GM21717 (cell line): ENCODE results near the gene ULBP2.
"Not testable (repeated sequence)": the region's sequence is repeated elsewhere in the genome, so short reads cannot be mapped to it uniquely, and the experiment has no call there.

Source experiments
- ATAC-seq: cut with Tn5 transposase; IDR thresholded peaks from one replicate; pipeline ENCODE4 v1.9.1; 2021; ENCODE audit warnings: mild to moderate bottlenecking, moderate library complexity; ENCODE audit not compliant: unreplicated experiment

ULBP2 gene

DNA sequence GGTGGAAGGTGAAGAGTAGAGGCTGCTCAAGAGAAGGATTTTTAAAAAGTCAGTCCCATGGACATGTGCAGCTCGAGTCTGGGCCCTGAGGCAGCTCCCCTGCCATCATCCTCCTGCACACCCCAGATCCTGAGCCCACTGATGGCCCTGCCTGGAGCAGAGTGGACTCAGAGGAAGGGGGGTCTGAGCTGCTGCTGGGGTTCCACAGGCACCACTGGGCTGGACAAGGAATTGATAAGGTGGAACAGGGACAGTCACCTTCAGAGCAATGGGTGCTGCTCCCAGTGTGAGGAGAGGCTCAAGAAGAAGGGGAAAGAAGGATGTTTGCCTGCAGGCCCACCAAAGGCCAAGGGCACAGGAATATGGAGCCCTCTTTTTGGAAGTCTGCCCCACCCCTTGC lies 6.2 kb downstream of the ULBP2 start:
- ATAC-seq: no peak

DNA sequence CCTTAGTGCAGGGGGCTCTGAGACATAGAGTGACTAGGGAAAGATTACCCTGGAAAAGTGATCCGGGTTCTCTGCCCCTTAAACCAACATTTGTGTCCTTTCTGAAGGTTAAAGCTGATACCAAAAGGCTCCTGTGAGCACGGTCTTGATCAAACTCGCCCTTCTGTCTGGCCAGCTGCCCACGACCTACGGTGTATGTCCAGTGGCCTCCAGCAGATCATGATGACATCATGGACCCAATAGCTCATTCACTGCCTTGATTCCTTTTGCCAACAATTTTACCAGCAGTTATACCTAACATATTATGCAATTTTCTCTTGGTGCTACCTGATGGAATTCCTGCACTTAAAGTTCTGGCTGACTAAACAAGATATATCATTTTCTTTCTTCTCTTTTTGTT lies 6.8 kb downstream of the ULBP2 start:
- ATAC-seq: no peak

DNA sequence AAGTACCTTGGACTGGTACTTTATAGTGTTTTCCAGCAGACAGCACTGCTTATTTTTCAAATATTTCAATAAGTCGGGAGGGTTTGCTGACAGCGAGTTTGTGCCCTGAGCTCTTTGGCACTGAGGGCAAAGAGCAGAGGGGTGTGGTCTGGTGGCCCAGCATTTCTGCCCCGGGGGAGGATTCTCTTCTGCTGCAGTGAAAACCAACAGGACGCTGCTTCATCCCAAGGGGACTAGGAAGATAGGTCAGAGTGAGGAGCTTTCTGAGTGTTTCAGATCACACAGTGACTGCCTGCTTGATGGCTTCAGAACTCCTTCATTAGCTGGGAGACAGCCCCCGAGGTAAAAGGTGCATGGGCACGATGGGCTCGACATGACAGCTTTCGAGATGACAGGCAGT lies 8.6 kb downstream of the ULBP2 start:
- ATAC-seq: no peak

DNA sequence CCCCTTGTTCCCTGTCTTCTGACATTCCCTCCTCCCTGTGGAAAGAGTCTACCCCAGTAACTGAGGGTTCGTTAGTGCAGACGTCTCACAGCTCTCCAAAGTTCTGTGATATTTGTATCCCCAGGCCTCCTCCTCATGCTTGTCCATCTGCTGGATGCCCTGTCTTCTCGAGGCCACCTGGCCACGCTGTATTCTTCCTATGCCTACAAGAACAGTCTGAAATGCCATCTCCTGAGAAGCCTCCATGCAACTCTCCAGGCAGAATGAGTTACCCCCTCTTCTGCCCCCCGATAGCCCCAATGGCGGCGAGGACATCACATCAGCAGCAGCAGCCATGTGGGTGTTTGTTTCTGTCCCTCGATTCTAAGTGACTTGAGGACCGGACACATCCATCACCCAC lies 9.3 kb downstream of the ULBP2 start:
- no peak for ATAC-seq

DNA sequence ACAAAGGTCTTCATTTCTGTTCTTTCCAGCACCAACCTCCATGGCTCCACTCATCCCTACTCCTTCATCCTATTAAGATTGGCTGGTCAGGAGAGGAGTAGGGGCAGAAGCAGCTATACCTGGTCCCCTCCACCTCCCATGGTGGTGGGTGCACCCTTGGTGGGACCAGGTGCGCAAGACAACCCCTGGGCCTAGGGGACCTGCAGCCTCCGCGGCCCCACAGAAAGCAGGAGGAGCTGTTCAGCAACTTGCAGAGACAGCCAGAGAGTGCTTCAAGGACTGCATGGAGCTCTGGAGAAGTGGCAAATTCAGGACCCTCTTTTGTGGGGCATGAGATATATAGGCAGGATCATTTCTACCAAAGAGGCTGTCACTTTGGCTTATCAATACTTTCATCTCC lies 9.8 kb downstream of the ULBP2 start:
- no peak for ATAC-seq

DNA sequence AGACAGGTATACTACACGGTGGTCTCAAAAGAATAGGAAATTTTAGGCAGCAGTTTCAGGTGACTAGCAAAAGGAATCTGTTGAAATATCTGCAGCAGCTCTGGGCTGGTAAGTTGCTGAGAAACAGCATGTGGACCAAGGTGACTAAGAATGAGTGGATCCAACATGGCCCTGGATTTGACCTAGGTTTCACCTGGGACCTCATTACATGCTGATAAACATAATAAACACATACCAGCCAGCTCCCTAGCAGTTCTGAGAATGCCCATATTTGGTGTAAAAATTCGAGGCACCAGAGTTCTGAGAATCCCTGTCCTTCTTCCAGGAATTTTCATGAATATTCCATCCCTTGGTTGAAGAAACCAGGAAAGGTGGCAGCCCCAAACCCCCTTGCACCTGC lies 11.6 kb downstream of the ULBP2 start:
- ATAC-seq: not testable (repeated sequence)

DNA sequence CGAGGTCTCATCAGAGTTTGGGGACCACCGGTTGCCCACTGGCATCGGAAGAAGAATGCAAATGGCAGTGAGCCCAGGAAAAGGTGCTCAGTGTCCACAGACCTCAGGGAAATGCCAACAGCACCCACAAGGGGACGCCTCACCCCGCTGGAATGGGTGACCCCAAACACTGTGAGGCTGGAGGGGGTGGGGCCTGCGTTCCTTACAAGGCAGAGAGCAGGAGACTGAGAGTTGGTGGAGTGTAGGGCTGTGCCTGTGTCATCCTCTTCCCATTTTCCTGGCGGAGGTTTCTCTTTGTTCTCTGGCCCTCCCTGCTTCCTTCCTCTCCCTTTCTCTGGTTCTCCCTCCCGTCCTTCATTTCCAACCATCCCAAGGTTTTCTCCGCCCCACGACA lies 12.1 kb downstream of the ULBP2 start:
- not testable (repeated sequence) for ATAC-seq

DNA sequence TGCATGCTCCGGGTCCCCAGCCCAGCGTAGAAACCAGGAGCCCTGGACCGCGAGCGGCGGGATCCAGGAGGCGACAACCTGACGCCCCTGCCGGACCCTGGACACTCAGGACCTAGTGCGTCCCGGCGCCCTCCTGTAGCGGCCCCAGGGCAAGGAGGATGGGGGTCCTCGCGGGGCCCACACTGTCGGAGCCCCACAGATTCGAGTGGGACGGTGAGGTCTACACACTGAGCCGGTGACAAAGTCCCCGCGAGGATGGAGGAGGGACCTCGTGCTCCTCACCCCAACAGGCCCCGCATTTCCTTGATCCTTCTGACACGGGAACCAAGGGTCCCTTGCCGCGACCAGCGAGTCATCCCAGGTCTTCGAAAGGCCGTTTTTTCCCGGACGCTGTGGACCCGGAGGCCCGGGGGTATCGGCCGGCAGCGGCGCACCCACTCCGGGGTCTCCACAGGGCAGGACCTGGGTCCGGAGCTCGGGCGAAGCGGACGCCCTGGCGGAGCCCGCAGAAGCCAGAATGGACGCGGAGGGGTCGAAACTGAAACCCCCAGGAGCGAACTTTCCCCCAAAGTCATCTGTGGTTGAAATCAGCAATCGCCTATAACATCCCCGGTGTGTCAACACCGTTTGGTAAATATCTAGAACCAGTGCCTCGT lies 12.6 kb downstream of the ULBP2 start:
- ATAC-seq: not testable (repeated sequence)

DNA sequence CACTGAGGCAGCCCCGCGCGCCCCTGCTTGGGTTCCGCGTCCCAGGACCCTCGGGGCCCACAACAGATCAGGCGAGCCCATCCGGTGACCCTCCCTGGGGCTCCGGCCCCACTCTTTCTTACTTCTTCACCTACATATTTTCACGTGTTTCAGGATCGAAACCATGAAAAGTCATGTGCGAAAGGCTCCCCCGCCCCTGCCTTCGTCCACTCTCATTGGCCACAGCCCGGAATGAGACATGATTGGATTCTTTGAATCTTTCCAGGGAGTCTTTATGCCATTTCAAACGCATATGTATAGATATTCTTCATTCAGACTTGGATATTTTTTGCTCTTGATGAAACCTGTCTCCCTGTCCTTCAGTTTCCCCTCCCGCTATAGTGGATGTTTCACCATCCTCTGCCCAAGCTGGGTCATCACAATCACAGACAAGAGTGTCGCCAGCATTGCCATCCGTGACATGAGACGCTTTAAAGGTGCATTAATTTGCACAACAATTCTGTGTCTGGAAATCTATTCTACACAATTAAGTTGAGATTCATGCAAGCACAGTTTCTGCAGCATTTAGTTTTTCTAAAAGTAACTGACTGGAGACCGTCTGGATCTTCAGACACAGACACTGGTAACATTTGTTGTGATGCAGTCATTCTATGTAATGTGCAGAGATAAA lies 13.3 kb downstream of the ULBP2 start:
- not testable (repeated sequence) for ATAC-seq

DNA sequence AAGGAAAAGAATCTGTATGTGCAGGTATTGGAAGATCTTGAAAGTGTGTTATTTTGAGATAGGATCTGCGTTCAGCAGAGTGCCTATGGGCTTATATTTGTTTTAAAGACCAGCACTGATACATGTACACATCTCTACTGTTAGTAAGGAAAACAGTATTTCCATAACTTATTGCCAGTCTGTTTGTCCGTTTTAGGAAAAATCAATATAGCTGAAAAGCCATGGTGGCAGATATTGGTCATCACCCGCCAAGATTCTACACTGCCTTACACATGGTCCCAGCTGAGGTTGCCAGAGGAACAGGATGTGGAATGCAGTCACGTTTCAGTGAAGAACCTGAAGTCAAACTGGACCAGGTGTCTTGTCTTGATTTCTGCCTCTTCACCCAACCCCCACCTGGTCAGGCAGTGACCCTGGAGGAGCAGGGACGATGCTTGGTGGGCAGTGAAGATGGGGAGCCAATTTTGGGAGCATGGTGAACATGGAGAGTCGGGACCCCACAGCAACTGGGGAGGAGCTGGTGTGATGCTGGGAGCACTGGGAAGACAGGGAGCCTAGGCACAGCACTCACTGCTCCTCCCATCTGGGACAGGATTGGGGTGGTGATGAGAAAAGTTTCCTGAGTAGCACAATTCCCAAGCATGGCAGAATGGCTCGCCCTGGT lies 14.0 kb downstream of the ULBP2 start:
- not testable (repeated sequence) for ATAC-seq

DNA sequence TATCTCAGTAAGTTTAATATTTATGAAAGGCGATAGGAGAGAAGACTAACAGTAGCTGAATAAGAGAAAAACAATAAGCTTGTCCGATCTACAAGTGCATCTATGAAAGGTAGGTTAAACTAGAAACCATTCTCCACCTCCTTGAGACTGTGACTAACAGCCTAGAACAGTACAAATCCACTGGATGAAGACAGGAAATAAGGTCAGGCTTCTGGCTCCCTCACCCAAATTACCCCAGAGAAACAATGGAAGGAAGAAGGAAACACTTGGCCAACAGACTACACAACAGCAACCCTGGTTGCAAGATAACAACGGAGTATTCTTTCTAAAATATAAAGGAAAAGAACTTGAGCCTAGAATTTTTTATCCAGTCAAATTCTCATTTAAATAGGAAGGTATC lies 16.3 kb downstream of the ULBP2 start:
- not testable (repeated sequence) for ATAC-seq

DNA sequence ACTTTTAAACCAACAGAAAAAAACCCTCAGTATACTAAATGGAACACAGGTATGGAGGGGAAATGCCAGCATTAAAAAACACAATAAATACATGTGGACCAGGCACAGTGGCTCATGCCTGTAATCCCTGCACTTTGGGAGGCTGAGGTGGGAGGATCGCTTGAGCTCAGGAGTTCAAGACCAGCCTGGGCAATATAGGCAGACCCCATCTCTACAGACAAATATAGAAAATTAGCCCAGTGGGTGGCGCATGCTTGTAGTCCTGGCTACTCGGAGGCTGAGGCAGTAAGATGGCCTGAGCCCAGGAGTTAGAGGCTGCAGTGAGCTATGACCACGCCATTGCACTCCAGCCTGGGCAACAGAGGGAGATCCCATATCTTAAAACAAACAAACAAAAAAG lies 18.0 kb downstream of the ULBP2 start:
- ATAC-seq: not testable (repeated sequence)

DNA sequence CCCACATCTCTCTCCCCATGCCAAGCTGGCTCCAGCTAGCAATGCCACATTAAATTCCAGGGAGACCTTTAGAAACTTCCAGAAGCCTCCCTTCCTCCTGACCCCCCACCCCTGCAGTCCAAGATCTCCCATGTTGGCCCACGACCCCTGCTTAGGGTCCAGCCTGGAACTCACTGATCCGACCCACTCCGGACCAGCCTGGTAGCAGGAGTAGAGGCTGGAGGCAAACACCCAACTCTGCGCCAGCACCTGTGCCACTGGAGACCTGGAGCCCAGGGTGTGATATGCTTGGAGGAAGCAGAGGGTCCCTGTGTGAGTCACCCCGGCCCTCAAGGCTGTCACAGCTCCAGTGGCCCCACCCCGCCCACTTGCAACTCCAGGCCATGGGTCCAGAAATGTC lies 18.7 kb downstream of the ULBP2 start:
- ATAC-seq: no peak

DNA sequence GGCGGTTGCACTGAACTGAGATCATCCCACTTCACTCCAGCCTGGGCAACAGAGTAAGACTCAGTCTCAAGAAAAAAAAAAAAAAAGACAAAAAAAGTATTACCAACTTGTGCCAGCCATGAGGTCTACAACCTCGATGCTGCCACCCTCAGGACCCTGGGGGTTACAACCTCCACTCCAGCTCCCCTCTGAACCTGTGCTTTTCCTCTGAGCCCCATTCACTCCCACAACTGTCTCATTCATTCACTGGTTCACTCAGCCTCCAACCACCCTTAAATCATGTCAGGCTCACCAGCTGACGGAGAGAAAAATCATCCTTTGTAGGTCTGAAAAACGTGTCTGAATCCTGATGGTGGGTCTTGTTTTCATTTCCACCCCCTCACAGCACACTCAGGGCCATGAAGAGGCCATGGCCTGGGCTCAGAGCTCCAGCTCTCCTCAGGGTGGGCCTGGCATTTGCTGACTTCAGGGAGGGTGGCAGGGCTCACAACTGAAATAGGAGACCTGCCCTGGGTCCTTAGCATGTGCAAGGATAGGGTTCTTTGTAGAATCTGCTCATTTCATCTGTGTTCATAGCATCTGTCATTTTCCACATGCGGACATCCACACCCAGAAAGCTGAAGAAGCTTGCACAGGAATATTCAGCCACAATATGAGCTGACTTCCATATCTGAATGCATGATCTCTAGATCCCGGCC lies 20.1 kb downstream of the ULBP2 start:
- no peak for ATAC-seq

DNA sequence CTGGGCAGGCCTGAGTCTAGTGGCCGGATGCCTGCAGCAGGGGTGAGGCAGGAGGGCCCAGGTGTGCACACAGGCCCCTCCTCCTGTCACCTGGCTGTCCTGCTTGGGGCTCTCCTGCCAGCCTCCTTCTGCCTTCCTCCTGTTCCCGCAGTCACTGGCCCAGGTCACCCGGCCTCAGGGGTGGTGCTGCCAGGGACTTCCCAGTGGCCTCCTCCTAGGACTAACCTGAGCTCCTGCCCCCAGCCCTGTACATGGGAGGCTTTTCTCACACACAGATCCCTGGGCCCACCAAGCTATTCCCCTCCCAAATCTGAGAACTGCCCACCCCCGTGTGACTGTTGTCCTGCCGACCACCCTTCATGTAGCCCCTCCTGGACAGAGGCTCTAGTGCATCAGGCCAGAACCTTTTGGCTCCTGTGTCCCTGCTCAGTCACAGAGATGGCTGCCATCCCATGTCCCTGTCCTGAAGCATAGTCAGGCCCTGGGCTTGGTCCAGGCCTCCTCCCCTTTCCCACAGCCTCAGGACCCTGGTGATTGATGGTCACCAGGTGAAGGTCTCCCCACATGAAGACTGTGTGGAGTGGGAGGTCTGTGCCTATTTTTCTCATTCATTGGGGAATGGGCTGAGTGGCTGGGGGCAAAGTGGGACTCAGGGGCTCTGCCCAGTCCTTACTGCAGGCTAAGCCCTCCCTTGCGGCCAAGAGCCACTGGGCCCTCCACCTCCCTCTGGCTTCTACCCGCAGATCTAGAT lies 20.8 kb downstream of the ULBP2 start:
- no peak for ATAC-seq

DNA sequence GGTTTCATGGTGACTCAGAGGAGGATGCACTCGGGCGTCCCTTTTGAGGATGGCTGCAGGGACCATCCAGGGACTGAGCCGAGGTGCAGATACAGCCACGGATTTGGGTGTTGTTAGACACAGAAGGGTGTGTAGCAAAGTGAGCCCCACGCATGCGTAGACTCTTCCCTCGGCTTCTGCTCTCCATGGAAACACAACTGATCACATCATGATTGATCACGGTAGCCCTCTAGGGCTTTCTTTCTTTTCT lies 21.3 kb downstream of the ULBP2 start:
- ATAC-seq: no peak

DNA sequence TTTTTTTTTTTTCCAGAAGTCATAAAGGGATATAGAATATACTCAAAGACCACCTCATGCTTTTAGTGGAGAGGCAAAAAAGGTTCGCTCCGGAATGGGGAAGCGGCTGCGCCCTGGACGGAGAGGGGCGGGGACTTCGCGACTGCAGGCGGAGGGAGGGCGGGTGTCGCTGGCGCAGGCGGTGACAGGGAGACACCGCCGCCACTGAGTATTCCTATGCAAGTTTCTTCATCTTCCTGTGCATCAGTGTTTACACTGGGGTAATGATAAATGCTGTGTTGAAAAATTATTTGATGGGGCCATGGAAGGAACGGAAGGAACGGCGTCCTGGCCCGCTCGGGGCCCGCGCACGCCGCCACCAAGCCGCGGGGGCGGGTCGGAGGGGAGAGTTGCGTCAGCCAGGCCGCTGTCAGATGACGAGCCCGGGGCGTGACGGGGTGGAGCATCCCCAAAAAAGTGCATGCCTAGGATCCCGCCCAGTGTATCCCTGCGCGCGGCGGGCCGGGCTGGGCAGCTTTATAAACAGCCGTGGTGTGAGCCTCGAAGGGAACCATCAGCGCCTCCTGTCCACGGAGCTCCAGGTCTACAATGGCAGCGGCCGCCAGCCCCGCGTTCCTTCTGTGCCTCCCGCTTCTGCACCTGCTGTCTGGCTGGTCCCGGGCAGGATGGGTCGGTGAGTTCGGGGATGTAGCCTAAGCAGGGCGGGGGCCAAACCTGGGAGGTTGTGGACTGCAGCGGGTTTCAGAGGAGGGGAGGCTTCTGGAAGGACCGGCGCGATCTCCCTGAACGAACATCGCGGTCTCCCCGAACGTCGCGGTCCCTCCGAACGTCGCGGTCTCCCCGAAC lies 21.9 kb downstream of the ULBP2 start, which contains the start of gene ULBP1:
Gene ULBP1 (plus strand): TSS at position 482 of the 846 bp plus-strand sequence. CDS start 107 bp downstream, at position 589.
- no peak for ATAC-seq

DNA sequence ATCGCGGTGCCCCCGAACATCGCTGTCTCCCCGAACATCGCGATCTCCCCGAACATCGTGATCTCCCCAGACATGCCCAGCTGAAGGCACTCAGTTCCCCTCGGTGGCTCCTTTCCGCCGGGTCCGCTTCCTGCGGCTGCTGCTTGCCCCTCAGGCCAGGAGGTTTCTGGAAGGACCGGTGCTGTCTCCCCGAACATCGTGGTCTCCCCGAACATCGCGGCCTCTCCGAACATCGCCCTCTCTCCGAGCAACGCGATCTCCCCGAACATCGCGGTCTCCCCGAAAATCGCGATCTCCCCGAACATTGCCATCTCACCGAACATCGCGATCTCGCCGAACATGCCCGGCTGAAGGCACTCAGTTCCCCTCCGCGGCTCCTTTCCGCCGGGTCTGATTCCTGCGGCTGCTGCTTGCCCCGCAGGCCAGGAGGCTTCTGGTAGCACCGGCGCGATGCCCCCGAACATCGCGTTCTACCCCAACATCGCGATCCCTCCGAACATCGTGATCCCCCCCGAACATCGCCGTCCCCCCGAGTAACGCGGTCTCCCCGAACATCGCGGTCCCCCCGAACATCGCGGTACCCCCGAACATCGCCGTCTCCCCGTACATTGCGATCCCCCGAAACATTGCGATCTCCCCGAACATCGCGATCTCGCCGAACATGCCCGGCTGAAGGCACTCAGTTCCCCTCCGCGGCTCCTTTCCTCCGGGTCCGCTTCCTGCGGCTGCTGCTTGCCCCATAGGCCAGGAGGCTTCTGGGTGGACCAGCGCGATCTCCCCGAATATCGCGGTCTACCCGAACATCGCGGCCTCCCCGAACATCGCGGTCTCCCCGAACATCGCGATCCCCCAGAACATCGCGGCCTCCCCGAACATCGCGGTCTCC lies 22.7 kb downstream of the ULBP2 start:
- no peak for ATAC-seq
